ENCODE results near the gene CD22. TPM values are rescaled to one million over a fixed set of nuclear protein-coding genes. Genes with fewer than 3 reads are reported as not detected.

The CD22 gene
- total RNA-seq, 1 donor from 2014 or later: not detected

DNA sequence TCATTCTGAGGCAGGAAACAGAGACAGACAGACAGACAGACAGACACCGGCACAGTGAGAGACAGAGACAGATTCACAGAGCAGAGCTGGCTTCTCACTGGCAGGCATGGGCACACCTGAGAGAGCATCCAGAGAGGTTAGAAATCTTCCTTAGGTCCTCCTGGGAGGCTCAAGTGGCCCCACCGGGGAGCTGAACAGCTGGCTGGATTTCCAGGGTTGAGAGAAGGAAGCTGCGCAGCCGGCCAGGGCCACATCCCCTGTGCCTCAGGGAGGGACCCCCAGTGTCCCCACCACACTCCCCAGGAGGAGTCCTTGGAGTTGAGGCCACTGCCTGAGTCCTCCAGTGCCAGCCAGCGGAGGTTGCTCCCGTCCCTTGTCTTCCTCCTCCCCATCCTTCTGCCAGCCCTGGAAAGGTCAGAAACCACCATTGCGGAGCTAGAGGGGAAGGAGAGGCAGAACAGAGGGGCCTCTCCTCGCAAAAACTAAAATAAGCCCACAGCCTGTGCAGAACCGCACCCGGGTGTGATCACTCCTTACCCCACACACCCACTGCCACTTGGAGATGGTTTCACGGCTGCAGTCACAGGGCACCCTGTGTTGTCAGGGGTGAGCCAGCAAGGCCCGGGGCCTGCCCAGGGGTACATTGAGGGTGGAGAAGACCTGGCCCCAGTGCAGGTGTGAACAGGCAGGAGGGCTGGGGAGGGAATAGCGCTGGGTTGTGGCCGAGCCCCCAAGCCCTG, 33.4 kb downstream of the CD22 start:
- H3K27ac Mint-ChIP-seq (ENCODE audit: unreplicated experiment): no peak overlapping the region
- no peaks in the 10 kb centered on the region for H3K4me1 Mint-ChIP-seq (ENCODE audit: low read depth, unreplicated experiment)
- H3K36me3 Mint-ChIP-seq (ENCODE audit: unreplicated experiment): no peaks in the 10 kb centered on the region
- no peaks in the 10 kb centered on the region for H3K27me3 Mint-ChIP-seq (ENCODE audit: unreplicated experiment)
- no peak overlapping the region for H3K4me3 Mint-ChIP-seq (ENCODE audit: unreplicated experiment)
- DNase-seq: no peak
- H3K9me3 Mint-ChIP-seq (ENCODE audit: unreplicated experiment): no peaks in the 10 kb centered on the region
- TF ChIP-seq, protein P1, sequence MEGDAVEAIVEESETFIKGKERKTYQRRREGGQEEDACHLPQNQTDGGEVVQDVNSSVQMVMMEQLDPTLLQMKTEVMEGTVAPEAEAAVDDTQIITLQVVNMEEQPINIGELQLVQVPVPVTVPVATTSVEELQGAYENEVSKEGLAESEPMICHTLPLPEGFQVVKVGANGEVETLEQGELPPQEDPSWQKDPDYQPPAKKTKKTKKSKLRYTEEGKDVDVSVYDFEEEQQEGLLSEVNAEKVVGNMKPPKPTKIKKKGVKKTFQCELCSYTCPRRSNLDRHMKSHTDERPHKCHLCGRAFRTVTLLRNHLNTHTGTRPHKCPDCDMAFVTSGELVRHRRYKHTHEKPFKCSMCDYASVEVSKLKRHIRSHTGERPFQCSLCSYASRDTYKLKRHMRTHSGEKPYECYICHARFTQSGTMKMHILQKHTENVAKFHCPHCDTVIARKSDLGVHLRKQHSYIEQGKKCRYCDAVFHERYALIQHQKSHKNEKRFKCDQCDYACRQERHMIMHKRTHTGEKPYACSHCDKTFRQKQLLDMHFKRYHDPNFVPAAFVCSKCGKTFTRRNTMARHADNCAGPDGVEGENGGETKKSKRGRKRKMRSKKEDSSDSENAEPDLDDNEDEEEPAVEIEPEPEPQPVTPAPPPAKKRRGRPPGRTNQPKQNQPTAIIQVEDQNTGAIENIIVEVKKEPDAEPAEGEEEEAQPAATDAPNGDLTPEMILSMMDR (IDR thresholded peaks at IDR 0.05; ENCODE audit: partially characterized antibody, unreplicated experiment): no peak

DNA sequence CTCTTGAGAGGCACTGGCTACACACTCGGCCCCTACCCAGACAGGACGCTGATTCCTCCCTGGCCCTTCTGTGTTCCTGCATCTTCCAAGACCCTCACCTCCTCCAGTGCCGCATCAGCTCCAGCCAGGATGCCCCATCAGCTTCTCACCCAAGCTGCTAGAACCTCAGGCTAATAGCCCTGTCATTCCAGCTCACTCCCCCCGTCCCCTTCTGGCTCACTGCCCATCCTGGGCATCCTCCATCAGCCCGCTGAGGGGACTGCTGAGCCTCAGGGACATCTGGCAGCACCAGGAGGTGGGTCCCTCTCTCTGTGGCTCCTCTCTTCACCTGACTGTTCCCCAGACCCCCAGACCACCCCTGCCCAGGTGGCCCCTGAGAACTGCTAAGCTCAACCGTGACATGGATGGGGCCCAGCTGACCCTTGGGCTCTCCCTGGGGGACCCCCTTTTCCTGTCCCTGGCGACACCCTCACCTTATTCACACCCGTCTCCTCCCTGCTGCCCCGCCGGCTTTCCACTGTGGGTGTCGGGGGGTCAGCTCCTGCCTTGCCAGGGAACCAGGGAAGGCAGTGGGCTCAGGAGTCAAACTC, 34.1 kb downstream of the CD22 start:
- TF ChIP-seq, protein P1 (IDR thresholded peaks at IDR 0.05; ENCODE audit: partially characterized antibody, unreplicated experiment): no peak
- H3K36me3 Mint-ChIP-seq (ENCODE audit: unreplicated experiment): no peaks in the 10 kb centered on the region
- no peaks in the 10 kb centered on the region for H3K9me3 Mint-ChIP-seq (ENCODE audit: unreplicated experiment)
- H3K27me3 Mint-ChIP-seq (ENCODE audit: unreplicated experiment): no peaks in the 10 kb centered on the region
- no peak overlapping the region for H3K4me3 Mint-ChIP-seq (ENCODE audit: unreplicated experiment)
- no peak for DNase-seq
- no peak overlapping the region for H3K27ac Mint-ChIP-seq (ENCODE audit: unreplicated experiment)
- H3K4me1 Mint-ChIP-seq (ENCODE audit: low read depth, unreplicated experiment): no peaks in the 10 kb centered on the region

DNA sequence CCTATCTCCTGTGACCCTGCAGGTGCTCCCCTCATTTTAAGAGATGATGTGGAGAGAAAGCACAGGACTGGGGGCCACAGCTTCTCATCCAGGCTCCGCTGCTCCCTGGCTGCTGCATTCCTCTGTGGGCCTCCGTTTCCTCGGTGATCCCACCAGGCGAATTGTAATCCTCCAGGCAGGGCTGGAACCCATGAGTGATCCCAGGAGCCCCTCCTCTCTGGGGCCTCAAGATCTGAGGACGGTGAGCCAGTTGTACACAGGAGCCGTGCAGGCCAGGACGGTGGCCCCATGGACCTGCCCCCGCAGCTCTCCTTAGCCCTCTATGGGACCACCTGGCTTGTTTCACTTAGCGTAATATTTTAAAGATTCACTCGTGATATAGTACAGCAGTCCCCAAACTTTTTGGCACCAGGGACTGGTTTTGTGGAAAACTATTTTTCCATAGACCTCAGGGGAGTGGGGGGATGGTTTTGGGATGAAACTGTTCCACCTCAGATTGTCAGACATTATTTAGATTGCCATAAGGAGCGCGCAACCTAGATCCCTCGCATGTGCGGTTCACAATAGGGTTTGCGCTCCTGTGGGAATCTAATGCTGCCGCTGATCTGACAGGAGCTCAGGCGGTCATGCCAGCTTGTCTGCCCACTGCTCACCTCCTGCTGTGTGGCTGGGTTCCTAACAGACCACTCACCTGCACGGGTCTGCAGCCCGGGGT, 34.9 kb downstream of the CD22 start:
- Mint-ChIP-seq H3K9me3 (ENCODE audit: unreplicated experiment) (no peaks in the 10 kb centered on the region), H3K27me3 (ENCODE audit: unreplicated experiment) (no peaks in the 10 kb centered on the region), H3K4me3 (ENCODE audit: unreplicated experiment) (no peak overlapping the region), H3K36me3 (ENCODE audit: unreplicated experiment) (no peaks in the 10 kb centered on the region), H3K27ac (ENCODE audit: unreplicated experiment) (no peak overlapping the region), H3K4me1 (ENCODE audit: low read depth, unreplicated experiment) (no peaks in the 10 kb centered on the region)
- TF ChIP-seq, protein P1 (IDR thresholded peaks at IDR 0.05; ENCODE audit: partially characterized antibody, unreplicated experiment): no peak
- DNase-seq: no peak

DNA sequence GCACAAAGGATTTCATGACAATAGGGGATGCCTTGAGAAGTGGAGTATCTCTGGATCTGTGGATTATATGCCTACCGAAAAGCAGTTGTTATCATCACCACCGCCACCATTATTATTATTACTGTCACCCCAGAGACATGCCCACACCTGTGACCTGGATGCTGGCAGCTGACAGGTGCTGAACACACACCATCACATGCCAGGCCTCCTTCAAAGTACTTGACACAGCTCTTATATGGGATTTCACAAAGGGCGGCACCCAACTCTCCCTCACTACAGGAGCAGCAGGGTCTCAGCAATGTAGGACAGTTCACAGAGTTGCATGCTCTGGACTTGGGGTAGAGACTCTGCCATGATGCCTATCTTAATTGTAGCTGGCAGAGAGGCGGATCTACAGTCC, 36.3 kb downstream of the CD22 start:
- no peak overlapping the region for H3K27ac Mint-ChIP-seq (ENCODE audit: unreplicated experiment)
- DNase-seq: no peak
- H3K36me3 Mint-ChIP-seq (ENCODE audit: unreplicated experiment): no peaks in the 10 kb centered on the region
- no peaks in the 10 kb centered on the region for H3K9me3 Mint-ChIP-seq (ENCODE audit: unreplicated experiment)
- TF ChIP-seq, protein P1 (IDR thresholded peaks at IDR 0.05; ENCODE audit: partially characterized antibody, unreplicated experiment): no peak
- no peaks in the 10 kb centered on the region for H3K27me3 Mint-ChIP-seq (ENCODE audit: unreplicated experiment)
- H3K4me1 Mint-ChIP-seq (ENCODE audit: low read depth, unreplicated experiment): no peaks in the 10 kb centered on the region
- H3K4me3 Mint-ChIP-seq (ENCODE audit: unreplicated experiment): no peak overlapping the region

DNA sequence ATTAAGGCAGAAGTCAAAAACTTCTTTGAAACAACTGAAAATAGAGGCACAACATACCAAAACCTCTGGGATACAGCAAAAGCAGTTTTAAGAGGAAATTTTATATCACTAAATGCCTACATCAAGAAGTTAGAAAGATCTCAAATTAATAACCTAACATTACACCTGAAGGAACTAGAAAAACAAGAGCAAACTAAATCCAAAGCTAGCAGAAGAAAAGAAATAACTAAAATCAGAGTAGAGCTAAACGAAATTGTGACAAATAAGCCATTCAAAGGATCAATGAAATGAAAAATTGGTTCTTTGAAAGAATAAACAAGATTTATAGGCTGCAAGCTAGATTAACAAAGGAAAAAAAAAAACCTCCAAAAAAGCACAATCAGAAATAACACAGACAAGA, 39.4 kb downstream of the CD22 start:
- H3K36me3 Mint-ChIP-seq (ENCODE audit: unreplicated experiment): no peaks in the 10 kb centered on the region
- TF ChIP-seq, protein P1 (IDR thresholded peaks at IDR 0.05; ENCODE audit: partially characterized antibody, unreplicated experiment): no peak
- DNase-seq: no peak
- H3K27ac Mint-ChIP-seq (ENCODE audit: unreplicated experiment): no peak overlapping the region
- no peaks in the 10 kb centered on the region for H3K4me1 Mint-ChIP-seq (ENCODE audit: low read depth, unreplicated experiment)
- no peak overlapping the region for H3K4me3 Mint-ChIP-seq (ENCODE audit: unreplicated experiment)
- no peaks in the 10 kb centered on the region for H3K9me3 Mint-ChIP-seq (ENCODE audit: unreplicated experiment)
- no peaks in the 10 kb centered on the region for H3K27me3 Mint-ChIP-seq (ENCODE audit: unreplicated experiment)
